GM19467 (cell line): Measurements from ENCODE around the gene COX4I2.
"Not testable (repeated sequence)": the region's sequence is repeated elsewhere in the genome, so short reads cannot be mapped to it uniquely, and the experiment has no call there.

ENCODE experiments used
- ATAC-seq: cut with Tn5 transposase; IDR thresholded peaks from one replicate; pipeline ENCODE4 v1.9.1; 2021; ENCODE audit warnings: mild to moderate bottlenecking, moderate library complexity; ENCODE audit not compliant: unreplicated experiment

Gene COX4I2

GRCh38 chr20:31637660-31638059 lies at the start of gene COX4I2:
COX4I2 (plus strand) TSS chr20:31637912; CDS start chr20:31639018, 1,106 bp downstream.
- no peak for ATAC-seq

GRCh38 chr20:31590717-31591225 lies 46.9 kb upstream of the COX4I2 start:
- no peak for ATAC-seq

- ATAC-seq: no peak
Measured at GRCh38 chr20:31593221-31594001, 44.3 kb upstream of the COX4I2 start.

- no peak for ATAC-seq
Measured at GRCh38 chr20:31594002-31594557, 43.6 kb upstream of the COX4I2 start.

GRCh38 chr20:31594558-31595379 lies 42.9 kb upstream of the COX4I2 start:
- ATAC-seq: no peak

- no peak for ATAC-seq
Measured at GRCh38 chr20:31595380-31595653, 42.4 kb upstream of the COX4I2 start.

GRCh38 chr20:31595654-31596411 lies 41.9 kb upstream of the COX4I2 start:
- no peak for ATAC-seq

- not testable (repeated sequence) for ATAC-seq
Measured at GRCh38 chr20:31596412-31596715, 41.3 kb upstream of the COX4I2 start.

- ATAC-seq: no peak
Measured at GRCh38 chr20:31596831-31597480, 40.8 kb upstream of the COX4I2 start.

GRCh38 chr20:31597481-31597855 lies 40.2 kb upstream of the COX4I2 start:
- no peak for ATAC-seq

- ATAC-seq: no peak
Measured at GRCh38 chr20:31602431-31602778, 35.3 kb upstream of the COX4I2 start.

GRCh38 chr20:31602779-31603441 lies 34.8 kb upstream of the COX4I2 start:
- ATAC-seq: no peak

- peak; percentile 51 for ATAC-seq
Measured at GRCh38 chr20:31603822-31604566, 33.7 kb upstream of the COX4I2 start.

GRCh38 chr20:31604567-31605030 lies 33.1 kb upstream of the COX4I2 start:
- ATAC-seq: no peak

- peak; percentile 90 for ATAC-seq
Measured at GRCh38 chr20:31605031-31605901, 32.4 kb upstream of the COX4I2 start, which contains the start of gene ID1. ID1 (plus strand) TSS chr20:31605289; CDS start chr20:31605388, 99 bp downstream.

- no peak for ATAC-seq
Measured at GRCh38 chr20:31605902-31606803, 31.6 kb upstream of the COX4I2 start.
